GM12865 (cell line): ENCODE results near the gene ATP12A.

Source experiments
- DNase-seq: peaks from one replicate; pipeline ENCODE4 v3.0.0; 2010; ENCODE audit warnings: low read depth
- H3K4me3 ChIP-seq: 2 replicates; pipeline ENCODE4 v1.5.1; 2011; ENCODE audit warnings: mild to moderate bottlenecking, low read depth, low read length, control low read depth
- TF ChIP-seq, protein P1 (sequence below): IDR thresholded peaks from 2 replicates; pipeline ENCODE4 v1.5.1; 2011; ENCODE audit warnings: low read length, control low read depth, low read depth, inconsistent platforms; ENCODE audit not compliant: insufficient read depth; ENCODE audit errors: missing control alignments

ATP12A gene

DNA sequence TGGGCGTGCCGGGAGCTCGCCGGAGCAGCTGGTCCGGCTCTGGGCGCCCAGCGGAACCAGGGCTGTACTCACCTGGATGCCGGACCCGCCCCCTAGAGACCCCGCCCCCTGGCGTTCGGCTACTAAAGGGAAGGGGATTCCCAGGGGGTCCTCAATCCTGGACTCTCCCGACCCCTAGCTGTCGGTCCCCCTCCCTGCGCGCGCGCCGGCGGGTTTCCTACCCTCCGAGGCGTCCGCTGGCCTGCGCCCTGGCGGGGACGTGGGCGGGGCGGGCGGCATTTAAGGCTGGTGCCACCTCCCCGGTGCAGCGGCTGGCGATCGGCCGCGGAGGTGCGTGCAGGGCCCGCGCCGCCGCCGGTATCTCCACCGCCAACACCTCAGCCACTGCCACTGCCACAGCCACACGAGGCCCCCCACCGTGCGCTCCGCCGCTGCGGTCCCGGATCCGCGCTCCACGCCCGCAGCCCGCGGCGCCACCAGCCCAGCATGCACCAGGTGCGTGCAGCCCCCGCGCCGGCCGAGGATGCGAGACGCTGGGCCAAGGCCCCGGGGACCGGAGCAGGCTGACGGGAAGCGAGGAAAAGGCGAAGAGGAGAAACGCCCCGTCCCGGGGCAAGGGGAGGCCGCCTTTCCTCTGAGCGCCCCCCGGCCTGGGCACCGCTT lies at the start of gene ATP12A:
Gene ATP12A, plus strand, starts transcription at position 151 of the 663 bp plus-strand sequence. Its CDS starts 336 bp downstream, at position 487.
- TF ChIP-seq, protein P1, sequence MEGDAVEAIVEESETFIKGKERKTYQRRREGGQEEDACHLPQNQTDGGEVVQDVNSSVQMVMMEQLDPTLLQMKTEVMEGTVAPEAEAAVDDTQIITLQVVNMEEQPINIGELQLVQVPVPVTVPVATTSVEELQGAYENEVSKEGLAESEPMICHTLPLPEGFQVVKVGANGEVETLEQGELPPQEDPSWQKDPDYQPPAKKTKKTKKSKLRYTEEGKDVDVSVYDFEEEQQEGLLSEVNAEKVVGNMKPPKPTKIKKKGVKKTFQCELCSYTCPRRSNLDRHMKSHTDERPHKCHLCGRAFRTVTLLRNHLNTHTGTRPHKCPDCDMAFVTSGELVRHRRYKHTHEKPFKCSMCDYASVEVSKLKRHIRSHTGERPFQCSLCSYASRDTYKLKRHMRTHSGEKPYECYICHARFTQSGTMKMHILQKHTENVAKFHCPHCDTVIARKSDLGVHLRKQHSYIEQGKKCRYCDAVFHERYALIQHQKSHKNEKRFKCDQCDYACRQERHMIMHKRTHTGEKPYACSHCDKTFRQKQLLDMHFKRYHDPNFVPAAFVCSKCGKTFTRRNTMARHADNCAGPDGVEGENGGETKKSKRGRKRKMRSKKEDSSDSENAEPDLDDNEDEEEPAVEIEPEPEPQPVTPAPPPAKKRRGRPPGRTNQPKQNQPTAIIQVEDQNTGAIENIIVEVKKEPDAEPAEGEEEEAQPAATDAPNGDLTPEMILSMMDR: no peak
- DNase-seq: peak; percentile 16
- H3K4me3 ChIP-seq: peak within 1 kb of the TSS; percentile 39

DNA sequence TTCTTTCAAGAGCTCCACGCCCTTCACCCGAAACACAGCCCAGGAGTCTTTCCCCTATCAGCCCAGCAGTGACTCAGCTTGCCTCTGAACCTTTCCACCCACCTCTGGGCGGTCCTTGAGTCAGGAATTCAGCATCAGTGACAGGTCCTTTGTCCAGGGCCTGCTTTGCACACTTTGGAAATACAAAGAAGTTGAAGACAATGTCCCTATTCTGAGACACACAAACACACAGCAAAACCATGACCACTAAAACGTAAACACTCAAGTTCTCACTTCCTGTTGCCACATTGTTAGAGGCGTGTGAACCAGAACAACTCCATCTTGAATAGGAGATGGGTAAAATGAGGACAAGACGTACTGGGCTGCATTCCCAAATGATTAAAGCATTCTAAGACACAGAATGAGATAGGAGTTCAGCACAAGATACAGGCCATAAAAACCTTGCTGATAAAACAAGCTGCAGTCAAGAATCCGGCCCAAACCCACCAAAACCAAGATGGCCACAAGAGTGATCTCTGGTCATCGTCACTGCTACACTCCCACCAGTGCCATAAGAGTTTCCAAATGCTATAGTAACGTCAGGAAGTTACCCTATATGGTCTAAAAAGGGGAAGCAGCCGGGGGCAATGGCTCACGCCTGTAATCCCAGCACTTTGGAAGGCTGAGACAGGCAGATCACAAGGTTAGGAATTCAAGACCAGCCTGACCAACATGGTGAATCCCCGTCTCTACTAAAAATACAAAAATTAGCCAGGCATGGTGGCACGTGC lies 49.2 kb upstream of the ATP12A start:
- TF ChIP-seq, protein P1: no peak
- H3K4me3 ChIP-seq: no peak overlapping the region
- DNase-seq: no peak

DNA sequence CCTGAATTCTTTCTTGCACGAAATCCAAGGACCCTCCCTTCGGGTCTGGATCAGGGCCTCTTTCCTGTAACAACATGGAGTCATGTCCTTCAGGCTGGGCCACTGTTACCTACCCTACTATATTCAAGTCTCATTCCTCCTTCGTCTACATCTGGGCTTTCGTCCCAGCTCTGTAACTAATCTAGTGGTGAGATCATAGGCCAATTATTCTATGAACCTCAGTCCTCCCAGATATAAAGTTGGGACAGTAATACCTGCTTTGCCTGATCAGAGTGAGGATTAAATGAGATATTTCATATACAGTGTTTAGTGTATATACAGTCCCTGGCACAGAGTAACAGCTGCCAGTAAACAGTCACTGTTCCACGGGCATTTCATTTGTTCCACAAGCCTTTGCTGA lies 48.3 kb upstream of the ATP12A start:
- TF ChIP-seq, protein P1: no peak
- no peak for DNase-seq
- no peak overlapping the region for H3K4me3 ChIP-seq

DNA sequence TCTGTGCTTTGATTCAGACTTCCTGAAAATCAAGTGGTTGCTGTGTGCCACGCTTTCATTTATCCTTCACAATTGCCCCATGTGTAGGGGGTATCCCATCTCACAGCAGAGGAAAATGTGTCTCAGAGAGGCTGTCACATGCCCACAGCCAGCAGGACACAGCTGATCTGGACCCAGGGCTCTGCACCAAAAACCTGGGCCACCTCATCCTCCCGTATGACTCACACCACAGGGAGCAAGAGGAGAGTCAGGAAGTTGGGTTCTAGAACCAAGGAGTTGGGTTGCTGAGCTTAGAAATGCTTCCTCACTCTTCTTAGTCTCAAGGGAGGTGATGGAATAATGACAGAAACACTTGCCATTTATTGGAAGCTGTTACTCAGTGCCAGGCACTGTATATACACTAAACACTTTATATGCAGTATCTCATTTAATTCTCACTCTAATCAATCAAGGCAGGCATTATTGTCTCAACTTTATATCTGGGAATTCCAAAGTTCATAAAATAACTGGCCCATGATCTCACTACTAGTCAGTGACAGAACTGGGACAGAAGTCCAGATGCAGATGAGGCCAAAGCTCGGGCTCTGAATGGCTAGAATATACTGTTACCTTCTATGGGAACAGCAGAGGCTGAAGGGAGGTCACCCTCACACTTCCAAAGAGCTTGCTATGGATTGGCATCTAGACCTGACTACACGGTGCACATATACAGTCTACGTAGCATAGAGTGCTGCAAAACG lies 47.7 kb upstream of the ATP12A start:
- no peak overlapping the region for H3K4me3 ChIP-seq
- TF ChIP-seq, protein P1: no peak
- DNase-seq: no peak

DNA sequence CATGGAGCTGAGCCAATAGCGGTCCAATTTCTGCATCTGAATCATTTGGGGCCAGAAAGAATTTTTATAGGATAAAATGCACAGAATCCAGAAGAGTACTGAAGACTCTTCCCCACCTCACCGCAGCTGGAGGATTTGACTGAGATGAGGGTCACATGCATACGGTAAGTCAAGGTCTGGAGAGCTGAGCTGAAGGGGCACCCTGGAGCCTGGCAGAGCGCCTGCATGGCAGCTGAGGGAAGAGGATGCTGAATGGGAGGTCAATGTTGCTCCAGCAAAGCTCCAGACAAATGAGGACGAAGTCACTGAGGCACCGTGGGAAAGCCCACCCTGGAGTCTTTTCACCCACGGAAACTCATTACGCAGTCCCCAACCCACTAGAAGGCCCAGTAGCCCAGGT lies 43.4 kb upstream of the ATP12A start:
- no peak overlapping the region for H3K4me3 ChIP-seq
- TF ChIP-seq, protein P1: no peak
- no peak for DNase-seq

DNA sequence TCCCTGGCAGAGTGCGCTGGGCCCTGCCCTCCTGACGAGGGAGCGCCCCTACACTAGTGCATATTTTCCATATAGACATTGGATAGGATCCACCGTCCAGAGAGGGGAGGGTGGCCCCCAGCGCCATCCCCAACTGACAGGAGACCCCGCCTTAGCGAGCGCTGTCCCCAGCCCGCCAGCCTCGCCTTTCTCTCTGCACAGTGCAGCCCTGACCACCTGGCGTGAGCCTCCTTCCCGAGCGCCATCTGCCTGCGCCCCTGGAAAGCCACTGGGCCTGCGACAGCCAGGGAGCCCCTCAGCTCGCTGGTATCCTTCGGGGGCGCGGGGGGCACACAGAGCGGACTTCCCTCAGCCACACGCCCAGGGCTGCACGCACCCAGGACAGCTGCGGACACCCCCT lies 42.1 kb upstream of the ATP12A start:
- TF ChIP-seq, protein P1: no peak
- DNase-seq: no peak
- no peak overlapping the region for H3K4me3 ChIP-seq
